Pancreas (tissue), 10 donors: ENCODE measurements around the gene MPPED1. TPM values are rescaled to one million over a fixed set of nuclear protein-coding genes. Genes with fewer than 3 reads are reported as not detected.

Source experiments
- ATAC-seq, 4 donors: fragments of 200-7000 bp; cut with Tn5 transposase; one replicate each; pipeline versions ENCODE4 v1.8.0 to v1.9.1; 2020; ENCODE audit warnings: mild to moderate bottlenecking in 4 of 4, moderate library complexity in 4 of 4
- DNase-seq, 6 donors: peaks; one replicate each; pipeline ENCODE4 v3.0.0-alpha.2; 2020
- FAIRE-seq: peaks from 2 replicates; lab custom pipeline; 2012; peaks lifted over from hg19 to GRCh38; lab: Jason Lieb, UNC
- H3K27ac ChIP-seq, 4 donors: fragments of 200-600 bp; sonication (generic); 1 replicate in 3 of 4; 2 replicates in 1 of 4; pipeline versions ENCODE4 v1.5.0 to v1.8.0; 2020
- H3K27me3 ChIP-seq, 4 donors: fragments of 200-600 bp; one replicate each; pipeline ENCODE4 v1.8.0; 2021
- H3K36me3 ChIP-seq, 3 donors: fragments of 200-600 bp; sonication (generic) in 1 of 3; one replicate each; pipeline versions ENCODE4 v1.5.0 to v1.8.0; 2020 to 2021
- H3K4me1 ChIP-seq, 3 donors: fragments of 200-600 bp; one replicate each; pipeline ENCODE4 v1.8.0; 2021
- H3K4me3 ChIP-seq, 4 donors: fragments of 200-600 bp; sonication (generic) in 2 of 4; one replicate each; pipeline versions ENCODE4 v1.5.0 to v1.8.0; 2020 to 2021
- H3K9me3 ChIP-seq, 4 donors: fragments of 200-600 bp; one replicate each; pipeline ENCODE4 v1.8.0; 2021
- CTCF ChIP-seq, 4 donors: fragments of 200-600 bp; sonication (generic) in 3 of 4; IDR thresholded peaks; one replicate each; pipeline versions ENCODE4 v1.5.0 to v1.8.0; 2021; ENCODE audit warnings: antibody characterized with exemption in 4 of 4
- WGBS, 2 donors: extraction: QIAGEN DNeasy Blood & Tissue Kit; methylation state at CpG; one replicate each; pipeline ENCODE4 v1.1.7; 2013; 5-methylcytosine and 5-hydroxymethylcytosine counted together
- intact Hi-C, 3 donors: fragments of 100-400 bp; cut with DNase I; formaldehyde crosslinking; loops; one replicate each; pipeline versions ENCODE4 v1.11.1 to v1.14.2; 2022
- polyA plus RNA-seq, 2 donors: library from polyadenylated mRNA; stranded (reverse); fragments of 200-250 nt; gene quantifications; one replicate each; pipeline ENCODE4 v1.2.3, GENCODE V29; 2013
- total RNA-seq, 6 donors: library from RNA; stranded (reverse); fragmentation: NEBNext Ultra II Directional in 4 of 6; extraction: Animal tissue kit (Norgen Biotek cat#: 25700) in 4 of 6; gene quantifications; one replicate each; pipeline versions ENCODE4 v1.2.1 to v1.2.4, GENCODE V29; 2021 to 2023
- donor health status: healthy with polysubstance abuse.
- donor health status: DM: no; HTN: no; CAD: no; lungs with moderate emphysema.
- donor health status: DM: no; HTN: no; CAD: no.
- donor health status: control.
- donor health status: control.
- donor health status: Bipolar disorder and iron deficiency.
- donor health status: DM: yes; HTN: yes; CAD: no.
- donor health status: DM: no; HTN: no; CAD: no.
- donor health status: DM: no; HTN: no; CAD: no.
- donor health status: DM: yes; HTN: yes; CAD: no.

MPPED1 gene
- total and polyA plus RNA-seq, 8 donors, result 0.05 TPM; not detected in 7

GRCh38 chr22:43530349-43531201 is 118.8 kb downstream of the MPPED1 start:
- FAIRE-seq, result no peak
- Histone ChIP-seq H3K36me3 (no peaks in the 10 kb centered on the region), H3K4me3 (no peak overlapping the region), H3K9me3 (no peaks in the 10 kb centered on the region), H3K27ac (no peak overlapping the region), H3K4me1 (no peaks in the 10 kb centered on the region), H3K27me3 (no peaks in the 10 kb centered on the region)
- ATAC-seq, result no peak
- WGBS, 2 donors, result 88% methylated on average over 34 of the region's 34 CpGs
- intact Hi-C loops, result no loop called here
- no peak for TF ChIP-seq CTCF (IDR thresholded peaks at IDR 0.05)
- no peak for DNase-seq

GRCh38 chr22:43531651-43532050 is 119.8 kb downstream of the MPPED1 start:
- no peak for TF ChIP-seq CTCF (IDR thresholded peaks at IDR 0.05)
- ATAC-seq, result no peak
- Histone ChIP-seq H3K4me1 (no peaks in the 10 kb centered on the region), H3K27me3 (no peaks in the 10 kb centered on the region), H3K27ac (no peak overlapping the region), H3K4me3 (no peak overlapping the region), H3K9me3 (no peaks in the 10 kb centered on the region), H3K36me3 (no peaks in the 10 kb centered on the region)
- DNase-seq, result no peak
- 63 to 73% methylated on average over 4 of the region's 4 CpGs for WGBS, 2 donors
- FAIRE-seq, result no peak
- intact Hi-C loops, result no loop called here

- no peak for TF ChIP-seq CTCF (IDR thresholded peaks at IDR 0.05)
- Histone ChIP-seq H3K4me1 (no peaks in the 10 kb centered on the region), H3K27ac (no peak overlapping the region), H3K4me3 (no peak overlapping the region), H3K27me3 (no peaks in the 10 kb centered on the region), H3K9me3 (no peaks in the 10 kb centered on the region), H3K36me3 (no peaks in the 10 kb centered on the region)
- DNase-seq (no peak), ATAC-seq (no peak), FAIRE-seq (no peak)
- intact Hi-C loops, result no loop called here
- 87 to 92% methylated on average over 17 of the region's 17 CpGs for WGBS, 2 donors
Observed at GRCh38 chr22:43532301-43533155, 120.7 kb downstream of the MPPED1 start.

DNA sequence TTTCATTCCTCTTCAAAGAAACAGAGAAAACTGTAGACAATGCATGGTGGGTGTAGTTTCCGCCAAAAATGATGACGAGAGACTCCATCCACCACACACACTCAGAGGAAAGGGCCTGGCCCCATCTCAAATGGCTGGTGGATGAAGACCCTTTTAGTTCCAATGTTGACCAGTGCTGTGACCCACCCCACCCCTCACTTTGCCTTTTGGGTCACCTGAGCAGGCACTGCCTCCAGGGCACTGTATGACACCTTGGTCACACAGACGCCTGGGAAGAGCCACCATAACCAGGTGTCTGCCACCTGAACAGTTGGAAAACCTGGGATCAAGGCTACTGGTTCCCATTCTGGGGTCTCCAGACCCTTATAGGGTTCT is 121.3 kb downstream of the MPPED1 start:
- TF ChIP-seq CTCF (IDR thresholded peaks at IDR 0.05), result no peak
- WGBS, 2 donors, result 94 to 96% methylated on average over 3 of the region's 3 CpGs
- Histone ChIP-seq H3K27ac (no peak overlapping the region), H3K4me3 (no peak overlapping the region), H3K4me1 (no peaks in the 10 kb centered on the region), H3K27me3 (no peaks in the 10 kb centered on the region), H3K9me3 (no peaks in the 10 kb centered on the region), H3K36me3 (no peaks in the 10 kb centered on the region)
- FAIRE-seq (no peak), DNase-seq (no peak), ATAC-seq (no peak)
- intact Hi-C loops, result no loop called here
